Measurements from ENCODE around the gene PDLIM7.
"Not testable (repeated sequence)": the region's sequence is repeated elsewhere in the genome, so short reads cannot be mapped to it uniquely, and the experiment has no call there.

Gene PDLIM7

GRCh38 chr5:177497292-177498012, at the start of gene PDLIM7:
PDLIM7 (minus strand) TSS chr5:177497604; CDS start chr5:177496512, 1,092 bp downstream.
- DNase-seq, result peak; percentile 98

- DNase-seq, result peak; percentile 97
Measured at GRCh38 chr5:177546258-177546741, 48.9 kb upstream of the PDLIM7 start.

- peak; percentile 88 for DNase-seq
Measured at GRCh38 chr5:177545487-177546257, 48.3 kb upstream of the PDLIM7 start.

- DNase-seq, result no peak
Measured at GRCh38 chr5:177542816-177543465, 45.5 kb upstream of the PDLIM7 start.

- DNase-seq, result no peak
Measured at GRCh38 chr5:177540438-177540837, 43.0 kb upstream of the PDLIM7 start.

- peak; percentile 70 for DNase-seq
Measured at GRCh38 chr5:177539411-177539810, 42.0 kb upstream of the PDLIM7 start.

GRCh38 chr5:177538876-177539275, 41.5 kb upstream of the PDLIM7 start:
- no peak for DNase-seq

GRCh38 chr5:177537389-177538361, 40.3 kb upstream of the PDLIM7 start:
- DNase-seq, result peak; percentile 79

- no peak for DNase-seq
Measured at GRCh38 chr5:177536386-177536785, 39.0 kb upstream of the PDLIM7 start.

GRCh38 chr5:177535125-177535524, 37.7 kb upstream of the PDLIM7 start:
- DNase-seq, result no peak

GRCh38 chr5:177534433-177534832, 37.0 kb upstream of the PDLIM7 start:
- not testable (repeated sequence) for DNase-seq

- DNase-seq, result no peak
Measured at GRCh38 chr5:177531209-177531940, 34.0 kb upstream of the PDLIM7 start.

- no peak for DNase-seq
Measured at GRCh38 chr5:177530638-177531037, 33.2 kb upstream of the PDLIM7 start.

GRCh38 chr5:177529247-177530203, 32.1 kb upstream of the PDLIM7 start:
- DNase-seq, result no peak

GRCh38 chr5:177528631-177529030, 31.2 kb upstream of the PDLIM7 start:
- no peak for DNase-seq

- DNase-seq, result no peak
Measured at GRCh38 chr5:177527595-177527994, 30.2 kb upstream of the PDLIM7 start.

- no peak for DNase-seq
Measured at GRCh38 chr5:177526791-177527190, 29.4 kb upstream of the PDLIM7 start.

GRCh38 chr5:177526191-177526590, 28.8 kb upstream of the PDLIM7 start:
- DNase-seq, result no peak

- no peak for DNase-seq
Measured at GRCh38 chr5:177524941-177525655, 27.7 kb upstream of the PDLIM7 start.

GRCh38 chr5:177524539-177524900, 27.1 kb upstream of the PDLIM7 start:
- DNase-seq, result no peak
